Kidney (tissue), 14 donors: ENCODE measurements around the gene PPM1H. TPM values are rescaled to one million over a fixed set of nuclear protein-coding genes. Genes with fewer than 3 reads are reported as not detected.

Source experiments
- DNase-seq, 5 donors: peaks; one replicate each; pipeline ENCODE4 v3.0.0-alpha.2; 2013 to 2020
- FAIRE-seq: peaks from 2 replicates; lab custom pipeline; 2012; peaks lifted over from hg19 to GRCh38; lab: Jason Lieb, UNC
- H3K27ac ChIP-seq, 2 donors: one replicate each; pipeline ENCODE4 v1.7.0; 2013; ENCODE audit warnings: low read depth in 2 of 2, low read length in 2 of 2, inconsistent platforms in 1 of 2
- H3K27me3 ChIP-seq: one replicate; pipeline ENCODE4 v1.7.1; 2013; ENCODE audit warnings: low read length, inconsistent platforms; ENCODE audit not compliant: control insufficient read depth, insufficient read depth
- H3K36me3 ChIP-seq, 3 donors: one replicate each; pipeline versions ENCODE4 v1.7.0 to v1.7.1; 2013; ENCODE audit warnings: low read length in 3 of 3, control low read depth in 1 of 3, inconsistent platforms in 1 of 3; ENCODE audit not compliant: insufficient read depth in 3 of 3, control insufficient read depth in 2 of 3
- H3K4me1 ChIP-seq, 3 donors: one replicate each; pipeline versions ENCODE4 v1.7.0 to v1.7.1; 2013; ENCODE audit warnings: low read length in 3 of 3, inconsistent platforms in 1 of 3, low read depth in 1 of 3; ENCODE audit not compliant: control insufficient read depth in 2 of 3, insufficient read depth in 2 of 3
- H3K4me3 ChIP-seq, 3 donors: one replicate each; pipeline versions ENCODE4 v1.7.0 to v1.8.1; 2013; ENCODE audit warnings: low read length in 3 of 3, control low read depth in 1 of 3, inconsistent platforms in 1 of 3
- H3K9ac ChIP-seq, 3 donors: one replicate each; pipeline versions ENCODE4 v1.7.0 to v1.7.1; 2013; ENCODE audit warnings: low read length in 3 of 3, control low read depth in 1 of 3, inconsistent platforms in 1 of 3
- H3K9me3 ChIP-seq, 3 donors: one replicate each; pipeline versions ENCODE4 v1.7.0 to v1.7.1; 2013; ENCODE audit warnings: low read length in 3 of 3, control low read depth in 1 of 3, inconsistent platforms in 1 of 3; ENCODE audit not compliant: control insufficient read depth in 2 of 3, insufficient read depth in 1 of 3
- CTCF ChIP-seq: IDR thresholded peaks from 3 replicates; pipeline ENCODE4 v1.5.1; 2012; ENCODE audit warnings: mild to moderate bottlenecking, moderate library complexity, borderline replicate concordance; ENCODE audit not compliant: insufficient read depth; ENCODE audit errors: extremely low read depth
- intact Hi-C: fragments of 100-400 bp; cut with DNase I; formaldehyde crosslinking; loops from one replicate; pipeline ENCODE4 v1.11.1; 2022
- polyA plus RNA-seq: library from polyadenylated mRNA; stranded (reverse); fragments of 350-450 nt; fragmentation: Illumina TruSeq; extraction: RNeasy Lipid Tissue Mini Kit (QIAGEN cat#74804); gene quantifications from one replicate; pipeline ENCODE4 v1.2.3, GENCODE V29; 2014; ENCODE audit warnings: low read depth, low replicate concordance; ENCODE audit not compliant: insufficient read depth
- total RNA-seq: library from RNA; stranded (reverse); fragmentation: NEBNext Ultra II Directional; extraction: Animal tissue kit (Norgen Biotek cat#: 25700); gene quantifications from one replicate; pipeline ENCODE4 v1.2.1, GENCODE V29; 2021
- donor health status: control.
- donor health status: control.
- donor health status: control.
- donor health status: control.
- donor health status: control.
- donor health status: DM: yes; HTN: yes; CAD: no.
- donor health status: Normal renal cell carcinoma (clear cell type).

PPM1H gene
- total and polyA plus RNA-seq, 2 donors from 2014 or later = 8.7 to 25.0 TPM

GRCh38 chr12:62893276-62893675, 41.7 kb downstream of the PPM1H start:
- FAIRE-seq (no peak), DNase-seq (no peak)
- Histone ChIP-seq H3K4me3 (no peak overlapping the region), H3K9me3 (no peaks in the 10 kb centered on the region), H3K9ac (no peak overlapping the region), H3K4me1 (peaks cover 0 to 17% (median 0%) of the 10 kb centered on the region in 3 donors), H3K27me3 (no peaks in the 10 kb centered on the region), H3K27ac (no peak overlapping the region), H3K36me3 (no peaks in the 10 kb centered on the region)
- TF ChIP-seq CTCF = no peak
- intact Hi-C loops = no loop called here

- Histone ChIP-seq H3K9ac (no peak overlapping the region), H3K27ac (no peak overlapping the region), H3K4me3 (no peak overlapping the region), H3K27me3 (no peaks in the 10 kb centered on the region), H3K4me1 (peaks cover 0 to 17% (median 0%) of the 10 kb centered on the region in 3 donors), H3K9me3 (no peaks in the 10 kb centered on the region), H3K36me3 (no peaks in the 10 kb centered on the region)
- peak in 2 of 5 donors; percentile 45 to 48 for DNase-seq
- intact Hi-C loops = no loop called here
- FAIRE-seq = no peak
- TF ChIP-seq CTCF = no peak
These were observed 43.0 kb downstream of the PPM1H start for GRCh38 chr12:62891805-62892549.

GRCh38 chr12:62888454-62889110, 46.4 kb downstream of the PPM1H start:
- H3K4me1 ChIP-seq = peaks cover 0 to 17% (median 0%) of the 10 kb centered on the region in 3 donors
- no peak overlapping the region for H3K27ac ChIP-seq
- DNase-seq (no peak), FAIRE-seq (no peak)
- intact Hi-C loops = no loop called here
- TF ChIP-seq CTCF = no peak
- no peaks in the 10 kb centered on the region for H3K36me3 ChIP-seq
- H3K9ac ChIP-seq = no peak overlapping the region
- no peaks in the 10 kb centered on the region for H3K9me3 ChIP-seq
- no peaks in the 10 kb centered on the region for H3K27me3 ChIP-seq
- H3K4me3 ChIP-seq = no peak overlapping the region
